Type B pancreatic cell (in vitro differentiated cells): ENCODE measurements around the gene CCDC51. TPM values are rescaled to one million over a fixed set of nuclear protein-coding genes. Genes with fewer than 3 reads are reported as not detected.
"Not testable (repeated sequence)": the region's sequence is repeated elsewhere in the genome, so short reads cannot be mapped to it uniquely, and the experiment has no call there.

ENCODE experiments used
- DNase-seq: peaks from one replicate; pipeline ENCODE4 v3.0.0; 2021; ENCODE audit warnings: mixed read lengths; ENCODE audit not compliant: unreplicated experiment; ENCODE audit errors: extremely low spot score
- H3K27ac Mint-ChIP-seq: 2 replicates; pipeline ENCODE4 v1.8.0; 2021; ENCODE audit warnings: mild to moderate bottlenecking, mixed read lengths
- H3K27me3 Mint-ChIP-seq: 2 replicates; pipeline ENCODE4 v1.8.0; 2021; ENCODE audit warnings: mixed read lengths
- H3K36me3 Mint-ChIP-seq: 2 replicates; pipeline ENCODE4 v1.8.0; 2021; ENCODE audit warnings: mixed read lengths
- H3K4me1 Mint-ChIP-seq: one replicate; pipeline ENCODE4 v1.8.0; 2021; ENCODE audit warnings: mixed read lengths; ENCODE audit not compliant: unreplicated experiment
- H3K4me3 Mint-ChIP-seq: 2 replicates; pipeline ENCODE4 v1.8.0; 2021; ENCODE audit warnings: mild to moderate bottlenecking, mixed read lengths
- H3K9me3 Mint-ChIP-seq: 2 replicates; pipeline ENCODE4 v1.8.0; 2021; ENCODE audit warnings: mixed read lengths
- CTCF ChIP-seq: fragments of 200-600 bp; sonication (generic); conservative IDR thresholded peaks from 2 replicates; pipeline ENCODE4 v1.5.0; 2021; ENCODE audit warnings: antibody characterized with exemption, mild to moderate bottlenecking
- long read RNA-seq: library from polyadenylated mRNA; unstranded; transcript quantifications from one replicate; pipeline ENCODE4 v2.0.0, GENCODE V29; 2020
- total RNA-seq: library from RNA; stranded (reverse); gene quantifications from 2 replicates; pipeline ENCODE4 v1.2.1, GENCODE V29; 2021; ENCODE audit warnings: low replicate concordance

Gene CCDC51
- 15.0 and 25.7 TPM in 2 replicates for total RNA-seq
- long read RNA-seq, transcript CCDC51-206 (4 exons, 1,461 nt): minor isoform, 12 of 112 reads
- long read RNA-seq, transcript CCDC51-201 (4 exons, 1,560 nt): major isoform, 22 of 112 reads
- long read RNA-seq, partial matches to known transcripts: 48 of 112 reads
- long read RNA-seq, other reads (novel, unspliced or antisense): 28 of 112 reads

GRCh38 chr3:48439820-48440589 is at the start of gene CCDC51, which contains the start of gene TMA7:
CCDC51 (minus strand) TSS chr3:48440119; CDS start chr3:48435128, 4,991 bp downstream.
TMA7 (plus strand) TSS chr3:48440257; CDS start chr3:48440297, 40 bp downstream.
- TF ChIP-seq CTCF: no peak
- Mint-ChIP-seq H3K4me1 (peaks cover 14% of the 10 kb centered on the region), H3K27me3 (no peaks in the 10 kb centered on the region), H3K27ac (peak within 1 kb of the TSS; percentile 95), H3K36me3 (no peaks in the 10 kb centered on the region), H3K9me3 (no peaks in the 10 kb centered on the region), H3K4me3 (peak within 1 kb of the TSS; percentile 98)
- DNase-seq: peak; percentile 97

- no peaks in the 10 kb centered on the region for H3K27me3 Mint-ChIP-seq
- peaks cover 3% of the 10 kb centered on the region for H3K36me3 Mint-ChIP-seq
- no peaks in the 10 kb centered on the region for H3K4me1 Mint-ChIP-seq
- H3K27ac Mint-ChIP-seq: no peak overlapping the region
- H3K4me3 Mint-ChIP-seq: no peak overlapping the region
- no peaks in the 10 kb centered on the region for H3K9me3 Mint-ChIP-seq
- no peak for TF ChIP-seq CTCF
- DNase-seq: no peak
Observed at GRCh38 chr3:48486952-48487351, 47.0 kb upstream of the CCDC51 start.

DNA sequence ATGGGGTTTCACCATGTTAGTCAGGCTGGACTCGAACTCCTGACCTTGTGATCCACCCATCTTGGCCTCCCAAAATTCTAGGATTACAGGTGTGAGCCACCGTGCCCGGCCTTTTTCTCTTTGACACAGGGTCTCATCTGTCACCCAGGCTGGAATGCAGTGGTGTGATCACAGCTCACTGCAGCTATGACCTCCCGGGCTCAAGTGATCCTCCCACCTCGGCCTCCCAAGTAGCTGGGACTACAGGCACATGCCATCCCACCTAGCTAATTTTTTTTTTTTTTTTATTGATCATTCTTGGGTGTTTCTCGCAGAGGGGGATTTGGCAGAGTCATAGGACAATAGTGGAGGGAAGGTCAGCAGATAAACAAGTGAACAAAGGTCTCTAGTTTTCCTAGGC is 42.9 kb upstream of the CCDC51 start:
- not testable (repeated sequence) for H3K9me3 Mint-ChIP-seq, H3K4me3 Mint-ChIP-seq, H3K27me3 Mint-ChIP-seq, H3K36me3 Mint-ChIP-seq, H3K27ac Mint-ChIP-seq, H3K4me1 Mint-ChIP-seq, DNase-seq

- H3K4me3 Mint-ChIP-seq, H3K9me3 Mint-ChIP-seq, H3K27me3 Mint-ChIP-seq, H3K27ac Mint-ChIP-seq, DNase-seq, H3K36me3 Mint-ChIP-seq, H3K4me1 Mint-ChIP-seq: not testable (repeated sequence)
Observed at GRCh38 chr3:48480891-48481290, 41.0 kb upstream of the CCDC51 start.

DNA sequence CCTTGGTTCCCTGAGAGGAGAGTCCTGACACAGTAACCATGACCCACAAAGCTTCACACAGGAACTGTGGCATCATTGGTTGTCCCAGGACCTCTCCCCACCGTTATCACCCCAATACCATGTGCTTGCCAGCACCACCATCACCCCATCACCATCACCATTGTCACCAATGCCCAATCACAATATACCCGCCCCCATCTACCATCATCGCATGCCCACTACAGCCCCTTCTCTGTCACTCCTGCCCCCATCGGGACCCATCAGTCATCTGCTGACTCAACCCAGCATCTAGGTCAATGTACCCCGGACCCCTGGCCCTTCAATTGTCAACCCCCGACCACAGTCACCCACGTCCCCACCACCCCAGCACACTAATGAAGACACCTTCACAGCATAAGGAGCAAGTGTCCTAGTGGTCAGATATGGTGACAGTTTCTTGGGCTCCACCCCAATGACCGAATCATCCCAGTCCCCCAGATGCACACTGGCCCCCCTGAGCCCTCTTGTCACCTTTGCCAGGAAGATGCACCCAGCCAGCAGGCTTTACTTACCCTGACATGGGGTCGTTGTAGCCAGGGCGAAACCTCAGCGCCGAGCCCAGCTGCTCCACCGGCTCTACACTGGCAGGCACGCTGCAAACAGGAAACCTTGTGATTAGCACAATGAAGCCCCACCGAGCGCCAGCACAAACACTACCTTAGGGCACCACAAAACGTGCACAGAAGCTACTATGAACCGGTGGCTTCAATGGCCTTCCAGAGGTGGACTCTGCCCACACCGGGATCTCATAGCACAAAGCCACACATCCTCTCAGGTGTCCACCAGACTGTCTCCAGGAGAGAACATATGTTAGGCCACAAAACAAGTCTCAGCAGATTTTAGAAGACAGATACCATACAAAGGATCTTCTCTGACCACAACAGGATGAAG is 39.0 kb upstream of the CCDC51 start:
- peaks cover 6% of the 10 kb centered on the region for H3K4me1 Mint-ChIP-seq
- no peaks in the 10 kb centered on the region for H3K27me3 Mint-ChIP-seq
- no peaks in the 10 kb centered on the region for H3K36me3 Mint-ChIP-seq
- H3K4me3 Mint-ChIP-seq: no peak overlapping the region
- H3K27ac Mint-ChIP-seq: no peak overlapping the region
- H3K9me3 Mint-ChIP-seq: no peaks in the 10 kb centered on the region
- no peak for TF ChIP-seq CTCF
- DNase-seq: no peak

- Mint-ChIP-seq H3K4me1 (peaks cover 12% of the 10 kb centered on the region), H3K36me3 (no peaks in the 10 kb centered on the region), H3K27me3 (no peaks in the 10 kb centered on the region), H3K4me3 (no peak overlapping the region), H3K27ac (no peak overlapping the region), H3K9me3 (no peaks in the 10 kb centered on the region)
- no peak for TF ChIP-seq CTCF
- no peak for DNase-seq
Observed at GRCh38 chr3:48477959-48478520, 38.1 kb upstream of the CCDC51 start.
